ENCODE results near the gene CYB5RL.

Gene CYB5RL

DNA sequence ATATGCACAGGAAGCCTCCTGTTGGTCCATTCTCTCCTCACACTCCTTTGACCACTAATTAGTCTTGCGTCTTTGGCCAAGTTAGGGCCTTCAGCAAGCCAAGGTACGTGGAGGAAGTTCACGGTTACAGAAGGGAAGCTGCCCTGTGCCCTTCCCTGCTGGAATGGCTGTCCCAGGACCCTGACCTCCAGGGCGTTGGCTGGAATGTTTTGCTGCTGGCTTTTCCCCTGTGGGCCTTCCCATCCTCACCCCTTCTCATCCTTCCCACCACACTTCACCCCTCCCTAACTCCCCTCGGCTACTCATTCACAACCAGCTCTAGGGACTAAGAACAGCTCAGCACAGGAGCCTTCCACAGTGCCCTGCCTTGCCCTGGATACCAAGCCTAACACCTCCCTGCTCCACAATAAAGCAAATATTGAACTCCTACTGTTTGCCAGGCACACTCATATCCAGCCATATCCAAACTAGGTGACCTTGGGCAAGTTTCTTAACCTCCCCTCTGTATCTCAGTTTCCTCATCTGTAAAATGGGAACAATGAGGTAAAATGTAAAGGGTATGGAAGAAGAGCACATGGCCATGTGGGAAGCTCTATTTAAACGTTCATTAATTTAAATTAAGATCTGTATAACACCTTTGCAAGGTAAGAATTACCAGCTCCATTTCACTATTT lies 38.2 kb downstream of the CYB5RL start:
- no peak for DNase-seq (ENCODE audit: low read depth in 1 of 2, low spot score in 1 of 2)

- no peak for DNase-seq (ENCODE audit: low read depth in 1 of 2, low spot score in 1 of 2)
Measured at GRCh38 chr1:54160351-54160750, 39.5 kb downstream of the CYB5RL start.

- DNase-seq (ENCODE audit: low read depth in 1 of 2, low spot score in 1 of 2), result no peak
Measured at GRCh38 chr1:54159733-54160316, 40.0 kb downstream of the CYB5RL start.

DNA sequence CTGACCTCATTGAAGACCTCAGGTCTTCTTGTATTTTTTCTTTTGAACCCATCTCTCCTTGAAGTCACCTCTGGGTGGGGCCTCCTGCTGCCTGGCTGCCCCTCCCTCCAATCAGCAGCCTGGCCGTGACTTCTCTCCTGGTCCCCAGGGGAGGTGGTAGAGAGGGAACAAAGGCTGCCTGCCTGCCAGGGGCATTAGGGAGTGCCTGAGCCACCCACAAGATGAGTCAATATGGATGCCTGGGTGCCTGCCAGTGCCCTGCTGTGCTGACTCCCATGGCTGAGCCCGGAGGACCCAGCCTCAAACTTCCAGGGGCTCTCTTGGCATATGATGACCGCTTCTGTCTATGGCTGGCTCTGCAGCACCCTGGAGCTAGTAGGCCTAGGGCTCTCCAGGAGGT lies 41.8 kb downstream of the CYB5RL start:
- DNase-seq (ENCODE audit: low read depth in 1 of 2, low spot score in 1 of 2), result no peak

DNA sequence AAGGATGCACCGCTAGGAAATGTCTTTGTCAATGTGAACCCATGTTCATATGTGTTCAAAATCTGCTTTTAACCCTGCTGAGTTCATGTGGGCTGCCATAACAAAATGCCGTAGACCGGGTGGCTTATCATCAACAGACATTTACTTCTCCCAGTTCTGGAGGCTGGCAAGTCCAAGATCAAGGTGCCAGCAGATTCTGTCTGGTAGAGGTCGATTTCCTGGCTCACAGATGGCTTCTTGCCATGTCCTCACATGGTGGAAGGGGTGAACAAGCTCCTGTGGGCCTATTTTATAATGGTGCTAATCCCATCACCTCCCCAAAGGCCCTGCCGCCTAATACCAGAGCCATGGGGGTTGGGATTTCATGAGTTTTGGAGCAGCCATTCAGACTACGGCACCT lies 42.4 kb downstream of the CYB5RL start:
- DNase-seq (ENCODE audit: low read depth in 1 of 2, low spot score in 1 of 2), result no peak

DNA sequence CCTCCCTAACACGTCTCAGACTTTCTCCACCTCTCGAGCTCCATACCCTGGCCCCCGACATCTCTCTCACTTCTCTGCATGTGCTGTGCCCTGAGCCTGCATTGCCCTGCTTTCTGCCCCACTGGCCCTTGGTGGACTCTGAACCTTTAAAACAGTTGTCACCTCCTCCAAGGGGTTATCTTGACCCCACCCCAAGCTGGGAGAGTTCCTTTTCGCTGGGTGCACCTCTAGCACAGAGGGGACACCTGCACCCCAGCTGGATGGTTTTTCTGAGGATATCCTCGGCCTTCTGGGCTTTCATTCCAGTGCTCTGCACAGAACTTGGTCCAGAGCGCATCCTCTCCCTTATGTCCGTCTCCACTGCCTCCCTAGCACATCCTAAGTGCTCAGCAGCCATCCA lies 42.8 kb downstream of the CYB5RL start:
- DNase-seq (ENCODE audit: low read depth in 1 of 2, low spot score in 1 of 2), result no peak

DNA sequence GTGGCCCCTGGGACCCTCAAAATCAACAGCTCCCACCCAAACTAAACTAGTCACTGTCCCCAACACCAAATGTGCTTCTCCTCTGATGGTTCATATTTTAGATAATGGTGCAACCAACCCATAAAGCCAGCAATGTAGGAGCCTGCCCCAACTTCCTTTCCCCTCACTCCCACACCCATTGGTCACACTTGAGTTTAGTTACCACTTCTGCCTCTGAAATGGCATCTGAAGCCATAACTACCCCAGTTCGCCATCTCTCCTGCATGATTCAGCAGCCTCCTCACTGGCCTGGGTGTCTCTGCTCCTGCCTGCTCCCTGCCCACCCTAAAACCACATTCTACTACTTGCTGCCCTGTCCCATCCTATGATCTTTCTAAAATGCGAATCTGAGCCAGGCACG lies 43.6 kb downstream of the CYB5RL start:
- no peak for DNase-seq (ENCODE audit: low read depth in 1 of 2, low spot score in 1 of 2)

- DNase-seq (ENCODE audit: low read depth in 1 of 2, low spot score in 1 of 2), result no peak
Measured at GRCh38 chr1:54153535-54154439, 46.0 kb downstream of the CYB5RL start.

DNA sequence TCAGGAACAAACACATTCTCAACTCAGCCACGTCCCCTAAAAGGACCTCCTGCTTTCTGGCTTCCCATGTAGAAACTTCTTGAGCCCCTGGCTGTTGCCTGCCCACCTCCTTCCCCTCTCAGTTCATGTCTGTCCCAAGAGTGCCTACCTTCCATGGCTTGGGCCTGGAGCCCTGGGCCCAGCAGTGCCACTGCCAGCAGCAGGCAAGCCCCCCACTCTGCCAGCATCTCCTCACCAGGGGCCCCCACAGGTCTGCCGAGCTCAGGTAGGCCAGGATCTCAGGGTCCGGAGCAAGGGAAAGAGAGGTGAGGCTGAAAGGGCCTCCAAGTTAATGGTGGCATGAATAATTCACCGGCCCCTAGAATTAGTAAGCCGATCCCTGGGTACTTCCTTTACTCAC lies 47.1 kb downstream of the CYB5RL start, which contains the start of gene CDCP2:
TSS of gene CDCP2 (minus strand) at position 305 of the 400 bp plus-strand sequence. CDS start at position 227, 78 bp downstream.
- no peak for DNase-seq (ENCODE audit: low read depth in 1 of 2, low spot score in 1 of 2)

GRCh38 chr1:54151013-54151412 lies 48.8 kb downstream of the CYB5RL start:
- no peak for DNase-seq (ENCODE audit: low read depth in 1 of 2, low spot score in 1 of 2)
